Suppressor macrophage treated with lipopolysaccharide for 4 hours (primary cell): ENCODE measurements around the gene OMA1.
"Not testable (repeated sequence)": the region's sequence is repeated elsewhere in the genome, so short reads cannot be mapped to it uniquely, and the experiment has no call there.

Experiments used
- DNase-seq: peaks from one replicate; pipeline ENCODE4 v3.0.0-alpha.2; 2020

The OMA1 gene

DNA sequence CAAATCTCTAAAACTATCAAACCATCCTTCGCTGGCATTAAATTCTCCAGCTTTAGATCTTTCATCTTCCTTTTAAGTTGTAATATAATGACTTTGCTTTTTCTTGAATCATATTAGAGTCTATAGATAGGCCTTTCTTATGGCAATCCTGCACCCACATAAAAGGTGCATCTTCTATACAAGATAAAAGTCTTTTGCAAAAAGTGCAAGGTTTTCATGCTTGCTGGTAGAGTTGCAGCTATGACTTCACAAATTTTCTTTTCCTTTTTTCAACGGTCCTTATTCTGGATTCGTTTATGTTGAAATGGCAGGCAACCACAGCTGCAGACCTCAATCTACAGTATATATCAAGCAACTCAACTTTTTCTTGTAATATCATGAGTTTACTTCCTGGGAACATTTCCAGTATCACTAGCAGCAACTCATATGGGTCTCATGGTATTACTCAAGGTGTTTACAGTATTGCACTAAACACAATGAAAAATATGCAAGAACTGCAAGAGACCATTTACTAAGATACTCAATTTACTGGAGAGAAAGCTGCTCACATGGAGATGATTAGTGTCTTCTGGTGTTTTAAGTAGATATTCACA lies 22.1 kb downstream of the OMA1 start:
- peak; percentile 14 for DNase-seq

DNA sequence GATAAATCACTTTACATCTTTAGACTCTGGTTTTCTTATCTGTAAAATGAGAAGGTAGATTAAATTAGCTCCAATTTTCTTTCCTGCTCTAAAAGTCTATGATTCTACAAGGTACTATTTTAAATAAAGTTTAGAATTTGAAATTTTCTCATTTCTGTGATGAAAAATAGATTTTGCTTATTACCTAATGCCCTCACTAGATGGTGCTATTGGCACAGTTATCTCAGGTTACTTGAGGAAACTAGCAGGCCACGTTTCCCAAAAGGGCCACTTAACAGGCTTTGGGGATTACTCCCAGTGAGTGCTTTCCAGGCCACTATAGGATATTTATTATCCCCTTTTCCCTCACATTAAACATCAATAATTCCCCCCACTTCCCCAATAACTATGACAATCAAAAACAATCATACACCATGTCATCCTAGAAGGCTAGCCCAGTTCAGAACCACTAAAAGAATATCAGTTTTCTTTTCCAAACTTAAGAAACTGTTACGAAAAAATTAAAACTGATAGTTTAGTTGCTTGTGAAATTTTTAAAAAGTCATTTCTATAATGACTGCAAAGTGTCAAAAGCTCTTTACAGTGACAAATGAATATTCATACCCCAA lies 30.6 kb downstream of the OMA1 start:
- DNase-seq, result peak; percentile 84

DNA sequence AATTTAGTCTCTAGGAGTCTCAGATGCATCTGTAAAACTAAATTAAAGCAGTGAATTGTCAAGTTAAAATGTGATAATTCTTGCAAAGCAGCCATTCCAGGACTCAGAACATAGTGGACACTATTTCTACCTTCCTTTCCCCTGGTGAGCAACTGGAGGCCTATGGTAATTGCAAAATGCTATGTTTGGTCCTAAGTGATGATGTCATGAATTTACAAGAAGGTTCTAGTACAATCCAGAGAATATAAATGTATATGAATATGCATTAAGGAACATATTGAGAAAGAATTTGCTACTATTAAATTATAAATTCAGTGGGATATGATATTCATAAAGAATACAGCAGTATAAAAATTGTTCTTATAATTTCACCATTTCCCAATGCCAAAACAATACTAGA lies 32.6 kb downstream of the OMA1 start:
- no peak for DNase-seq

DNA sequence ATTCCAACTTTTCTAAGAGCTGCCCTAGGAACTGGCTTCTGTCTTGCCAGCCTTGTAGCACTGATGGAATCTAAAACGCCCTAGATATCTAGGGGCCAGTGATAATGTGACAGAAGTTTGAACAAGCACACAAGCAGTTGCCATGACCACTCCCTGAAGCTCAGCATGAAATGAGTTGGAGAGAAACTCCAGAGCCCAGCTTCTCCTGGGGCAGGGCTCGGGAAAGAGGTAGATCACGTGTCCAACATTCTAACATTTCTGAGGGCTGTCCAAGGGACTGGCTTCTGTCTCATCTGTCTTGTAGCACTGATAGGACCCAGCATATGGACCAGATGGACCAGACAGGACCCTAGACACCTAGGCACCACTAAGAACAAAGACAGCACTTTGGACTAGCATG lies 37.9 kb downstream of the OMA1 start:
- DNase-seq, result no peak

DNA sequence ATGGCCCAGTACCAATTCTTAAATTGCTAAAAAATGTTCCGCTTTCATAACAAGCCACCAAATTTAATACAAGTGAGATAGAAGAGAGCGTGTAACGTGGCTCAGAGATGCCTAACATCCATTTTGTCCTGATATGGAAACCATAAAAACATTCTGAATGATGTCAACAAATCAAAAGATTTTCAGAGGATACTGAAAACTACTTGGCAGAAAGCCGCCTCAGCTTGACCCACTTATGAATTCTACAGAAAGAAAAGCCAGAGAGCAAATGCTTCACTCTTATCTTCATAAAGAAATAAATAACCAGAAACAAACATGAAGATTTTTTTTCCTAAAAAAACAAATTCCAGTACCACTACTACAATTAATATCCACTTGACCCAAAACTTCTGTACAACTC lies 41.2 kb downstream of the OMA1 start:
- no peak for DNase-seq

DNA sequence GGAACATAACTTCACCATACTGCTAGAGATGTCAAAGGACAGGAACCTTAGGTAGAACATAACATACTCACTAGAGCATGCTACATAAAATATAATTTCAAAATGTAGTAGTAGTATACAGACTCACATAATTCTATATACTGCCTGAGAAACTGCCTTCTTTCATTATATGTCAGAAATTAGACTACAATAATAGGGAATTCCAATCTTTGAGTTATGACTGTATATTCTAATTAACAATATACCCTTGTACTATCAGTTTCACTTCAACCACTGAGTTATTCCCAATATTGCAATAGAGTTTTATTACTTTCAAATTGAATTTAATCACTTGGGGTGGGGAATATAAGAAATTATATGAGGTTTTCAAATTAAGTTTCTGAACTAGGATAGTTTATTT lies 44.0 kb downstream of the OMA1 start:
- peak; percentile 6 for DNase-seq

DNA sequence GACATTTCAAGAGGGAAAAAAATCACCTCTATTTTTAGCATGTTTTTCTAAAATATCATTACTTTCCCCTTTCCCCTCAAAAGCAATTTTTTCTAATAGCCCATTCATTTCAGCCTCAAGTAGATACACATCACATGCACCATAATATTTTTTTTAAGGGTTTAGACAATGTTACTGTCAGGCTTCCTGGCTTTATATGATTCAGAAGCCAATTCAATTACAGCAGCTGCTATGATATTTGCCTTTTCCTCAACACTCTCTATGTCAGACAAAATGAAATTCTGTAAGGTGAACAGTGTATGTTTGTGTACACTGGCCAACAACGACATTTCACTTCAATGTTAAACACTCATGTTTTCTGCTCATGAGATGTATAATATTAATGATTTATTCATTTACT lies 46.5 kb downstream of the OMA1 start:
- no peak for DNase-seq

DNA sequence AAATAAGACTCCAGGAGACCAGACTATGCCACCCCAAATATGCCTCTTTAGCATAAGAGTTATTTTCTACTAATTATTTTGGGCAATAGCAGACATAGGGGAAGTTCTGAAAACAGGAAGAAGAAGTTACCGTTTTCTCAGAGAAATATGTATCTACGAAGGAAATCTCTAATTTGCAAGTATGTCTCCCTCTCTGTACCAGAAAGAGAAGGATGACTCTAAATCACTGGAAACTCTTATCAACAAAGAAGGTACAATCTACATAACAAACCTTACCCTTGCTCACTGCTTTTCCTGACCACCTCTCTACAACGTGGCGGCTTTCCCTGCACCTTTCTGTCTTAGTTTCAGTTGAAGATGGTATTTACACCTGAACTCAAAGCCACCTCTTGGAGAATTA lies 49.0 kb downstream of the OMA1 start:
- DNase-seq, result peak; percentile 5

DNA sequence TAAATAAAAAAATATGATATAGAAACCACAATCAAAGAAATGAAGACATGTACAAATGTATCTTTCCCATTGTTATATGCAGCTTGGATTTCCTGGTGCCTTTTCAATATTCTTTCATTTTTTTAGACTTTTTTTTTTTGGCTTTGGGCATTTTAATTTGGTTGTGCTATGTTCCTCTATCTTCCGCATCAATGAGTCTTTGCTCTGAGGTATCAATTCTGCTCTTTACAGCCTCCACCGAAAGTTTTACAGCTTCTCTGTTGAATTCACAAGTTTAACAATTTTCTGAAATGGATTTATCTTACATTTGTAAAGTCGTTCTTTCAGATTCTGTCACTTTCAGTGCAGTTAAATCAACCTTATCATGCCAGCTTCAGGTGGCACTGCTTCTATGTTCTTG lies 50.5 kb downstream of the OMA1 start:
- no peak for DNase-seq

DNA sequence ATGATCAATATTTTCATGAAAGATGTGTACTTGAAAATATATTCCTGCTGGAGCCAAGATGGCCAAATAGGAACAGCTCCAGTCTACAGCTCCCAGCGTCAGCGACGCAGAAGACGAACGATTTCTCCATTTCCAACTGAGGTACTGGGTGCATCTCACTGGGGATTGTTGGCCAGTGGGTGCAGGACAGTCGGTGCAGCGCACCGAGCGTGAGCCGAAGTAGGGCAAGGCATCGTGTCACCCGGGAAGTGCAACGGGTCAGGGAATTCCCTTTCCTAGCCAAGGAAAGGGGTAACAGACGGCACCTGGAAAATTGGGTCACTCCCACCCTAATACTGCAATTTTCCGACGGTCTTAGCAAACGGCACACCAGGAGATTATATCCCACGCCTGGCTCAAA lies 57.6 kb downstream of the OMA1 start:
- DNase-seq, result not testable (repeated sequence)

DNA sequence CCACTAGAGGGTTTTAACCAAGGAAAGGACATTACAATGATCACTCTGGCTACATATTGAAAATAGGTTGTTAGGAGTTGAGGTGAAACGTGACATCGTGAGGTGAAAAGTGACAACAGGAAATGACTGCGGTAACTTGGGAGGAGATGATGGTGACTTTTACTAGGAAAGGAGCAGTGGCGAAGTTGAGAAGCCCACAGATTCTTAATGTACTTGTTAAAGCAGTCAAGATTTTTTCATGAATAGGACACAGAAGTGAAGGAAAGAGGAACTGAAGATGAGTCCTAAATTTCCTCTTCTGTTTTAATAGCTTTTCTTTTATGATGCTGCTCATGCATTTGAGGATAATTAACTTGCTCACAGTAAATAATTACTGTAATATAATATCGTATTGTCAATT lies 59.5 kb downstream of the OMA1 start:
- DNase-seq, result peak; percentile 5

DNA sequence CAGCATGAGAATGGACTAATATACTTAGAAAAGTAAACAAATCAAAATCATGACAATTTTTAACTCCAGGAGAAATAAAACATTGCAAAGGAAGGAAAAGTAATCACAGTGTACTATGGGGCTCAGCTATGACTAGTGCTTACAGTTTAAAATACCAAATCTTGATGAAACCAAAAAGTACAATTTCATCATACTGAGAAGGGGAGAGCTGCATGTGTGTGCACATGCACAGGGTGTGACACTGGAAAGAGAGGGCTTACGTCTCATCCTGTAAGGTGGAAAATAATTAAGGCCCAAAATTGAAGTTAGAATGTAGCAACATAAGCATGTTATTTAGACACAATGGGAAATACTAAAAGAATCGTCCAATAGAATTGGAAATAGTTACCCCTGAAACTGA lies 64.6 kb downstream of the OMA1 start:
- DNase-seq, result no peak

DNA sequence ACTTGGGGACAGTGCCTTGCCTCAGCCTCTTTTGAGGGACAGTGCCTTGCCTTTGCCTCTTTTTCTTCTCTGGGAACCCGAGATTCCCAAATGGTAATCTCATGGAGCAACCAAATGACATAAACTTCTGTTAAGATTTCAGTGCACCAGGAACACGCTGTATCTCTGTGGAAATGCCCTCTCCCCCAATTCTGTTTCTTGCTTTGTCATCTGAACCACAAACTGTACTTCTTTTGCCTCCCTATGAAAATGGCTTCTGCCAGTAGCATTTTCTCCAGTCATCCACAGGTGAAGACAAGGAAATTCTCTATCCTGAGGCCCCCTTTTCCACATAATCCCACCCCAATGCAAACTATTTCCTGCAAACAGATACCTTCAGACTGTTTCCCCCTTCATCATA lies 66.3 kb downstream of the OMA1 start:
- DNase-seq, result no peak

DNA sequence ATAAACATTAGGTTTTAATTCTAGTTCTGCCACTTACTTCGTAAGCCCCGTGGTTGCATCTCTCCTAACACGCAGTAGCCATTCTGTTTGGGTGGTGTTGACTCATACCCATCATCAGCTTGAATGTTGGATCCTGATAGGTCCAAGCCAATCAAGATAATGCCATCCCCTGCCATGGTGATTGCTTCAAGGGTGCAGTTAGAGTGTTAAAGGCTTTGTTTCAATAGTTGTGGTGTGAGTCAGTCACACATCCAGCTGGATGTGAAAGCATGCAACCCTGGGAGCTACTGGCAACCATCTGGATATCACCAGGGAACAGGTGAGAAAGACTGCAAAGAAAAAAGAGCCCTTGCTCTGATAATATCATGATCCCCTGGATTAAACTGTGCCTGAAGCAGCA lies 69.1 kb downstream of the OMA1 start:
- no peak for DNase-seq

DNA sequence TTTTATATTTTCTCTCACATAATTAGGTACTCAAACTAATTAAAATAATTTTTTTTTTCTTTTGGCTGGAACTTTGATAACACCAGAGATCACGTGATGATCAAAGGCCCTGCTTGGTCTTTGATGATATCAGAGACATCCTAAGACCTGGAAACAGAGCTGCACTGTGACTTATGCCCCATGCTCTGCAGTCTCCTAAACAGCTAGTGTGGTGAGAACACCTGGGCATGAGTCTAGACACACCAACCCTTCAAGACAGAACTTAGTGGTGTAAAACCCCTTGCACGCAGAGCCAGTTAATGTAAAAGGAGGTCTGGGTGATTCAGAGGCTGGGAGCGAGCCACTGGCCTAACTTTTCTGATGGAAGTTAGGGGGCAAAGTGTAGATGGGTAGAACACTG lies 70.3 kb downstream of the OMA1 start:
- no peak for DNase-seq

DNA sequence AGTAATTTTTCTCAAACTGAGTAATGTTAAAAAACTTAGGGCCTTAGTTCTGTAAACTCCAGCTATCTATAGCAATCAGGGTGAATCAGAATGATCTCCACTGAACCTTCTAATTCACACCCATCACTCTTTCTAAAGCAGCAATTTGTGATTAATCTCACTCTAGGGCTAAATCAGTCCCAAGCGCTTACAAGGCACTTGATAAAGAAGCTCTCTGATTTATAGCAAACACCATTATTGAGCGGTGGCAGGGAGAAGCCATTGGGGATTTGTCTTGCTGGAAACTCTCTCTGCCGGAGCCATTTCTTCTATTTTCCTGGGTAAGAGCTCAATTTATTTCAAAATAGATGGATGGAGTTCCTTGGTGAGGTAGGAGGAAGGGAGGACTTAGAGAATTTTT lies 77.0 kb downstream of the OMA1 start:
- no peak for DNase-seq

DNA sequence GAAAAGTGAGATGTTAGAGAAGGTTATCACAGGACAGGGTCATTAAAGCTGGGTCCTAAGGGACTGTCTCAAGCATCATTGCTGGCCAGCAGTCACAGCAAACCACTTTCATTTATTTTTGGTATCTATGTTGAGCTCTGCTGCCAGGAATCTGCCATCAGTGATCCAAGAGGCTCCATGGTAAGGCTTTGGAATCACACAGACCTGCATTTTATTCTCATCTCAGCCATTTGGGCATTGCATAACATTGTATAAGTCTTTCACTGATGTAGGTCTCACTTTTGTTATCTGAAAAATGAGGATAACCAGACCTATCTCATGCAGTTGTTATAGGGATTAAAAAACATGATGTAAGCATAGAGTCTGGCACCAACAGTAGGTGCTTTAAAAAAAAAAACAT lies 77.5 kb downstream of the OMA1 start:
- no peak for DNase-seq

DNA sequence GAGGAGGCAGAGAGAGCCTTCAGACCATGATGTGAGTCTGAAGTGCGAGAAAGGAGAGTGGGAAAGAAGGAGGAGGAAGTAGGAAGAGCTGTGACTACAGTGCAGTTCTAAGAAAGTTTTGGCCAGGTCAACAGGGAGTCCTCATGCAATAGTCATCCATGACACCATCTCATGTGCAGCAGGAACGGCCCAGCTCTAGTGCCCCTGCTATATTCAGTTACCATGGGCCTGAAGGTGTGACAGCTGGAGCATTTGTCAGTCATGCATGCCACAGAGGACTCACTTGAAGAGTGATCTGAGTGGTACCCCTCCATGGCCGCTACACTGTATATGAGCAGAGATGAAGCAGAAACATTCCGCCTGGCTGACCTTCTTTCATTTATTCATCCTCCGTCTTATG lies 77.9 kb downstream of the OMA1 start:
- DNase-seq, result no peak

DNA sequence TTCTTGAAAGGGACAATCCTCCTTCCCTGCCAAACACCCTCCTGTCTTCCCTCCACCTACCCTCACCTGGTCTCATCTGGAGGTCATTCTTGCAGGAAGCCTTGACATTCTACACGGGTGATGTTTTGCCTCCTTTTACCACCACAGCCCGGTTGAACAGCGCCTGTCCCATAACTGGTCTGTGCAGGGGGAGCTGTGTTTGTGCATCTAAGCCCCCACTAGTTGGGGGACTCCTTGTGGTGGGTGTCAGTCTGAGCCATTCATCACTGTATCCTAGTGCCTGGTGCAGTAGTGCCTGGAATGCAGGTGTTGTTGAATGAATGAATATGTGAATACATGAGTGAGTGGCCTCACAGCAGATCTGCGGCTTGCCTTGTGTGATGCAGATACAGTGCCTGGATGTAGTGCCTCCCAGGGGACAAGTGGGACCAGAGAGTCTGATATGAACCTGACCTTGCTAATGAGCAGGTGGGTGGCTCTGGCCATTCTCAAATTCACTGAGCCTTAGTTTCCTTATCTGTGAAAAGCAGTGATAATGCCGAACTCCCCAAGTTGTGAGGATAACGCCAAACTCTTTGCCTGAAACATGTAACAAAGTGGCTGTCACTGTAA lies 79.8 kb downstream of the OMA1 start:
- no peak for DNase-seq

DNA sequence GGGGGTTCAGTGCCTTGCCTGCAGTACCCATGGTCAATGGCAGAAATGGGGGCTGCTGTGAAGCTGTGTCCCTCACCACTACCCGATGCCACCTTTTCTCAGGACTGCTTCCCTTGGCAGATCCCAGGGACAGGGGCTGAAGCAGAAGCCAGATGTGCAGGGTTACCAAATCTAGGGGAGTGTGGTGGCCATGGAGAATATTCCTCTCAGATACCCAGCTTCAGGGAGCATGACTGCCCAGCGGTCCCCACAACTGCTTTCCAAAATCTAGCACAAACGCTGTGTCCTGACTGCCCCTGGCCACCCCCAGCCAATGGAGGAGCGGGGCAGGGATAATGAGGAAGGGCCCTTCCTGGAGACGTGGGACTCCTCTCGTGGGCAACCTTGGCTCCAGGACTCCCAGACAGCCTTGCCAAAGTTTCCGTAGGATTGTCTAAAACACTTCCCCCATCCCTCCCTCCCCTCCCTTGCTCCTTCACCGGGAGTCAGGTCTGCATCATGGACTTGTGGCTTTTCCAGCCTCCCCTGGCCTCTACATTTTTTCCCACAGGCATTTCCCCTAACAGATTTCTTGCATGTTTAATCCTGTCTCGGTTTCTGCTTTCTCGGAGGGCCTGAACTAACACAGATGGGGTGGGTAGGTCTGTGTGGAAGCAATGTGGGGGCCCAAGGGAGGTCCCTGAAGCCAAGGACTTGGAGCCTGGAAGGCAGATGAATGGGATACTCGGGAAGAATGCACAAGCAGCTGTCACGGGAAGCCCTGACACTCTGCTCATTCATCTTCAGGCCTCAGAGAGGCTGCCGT lies 80.5 kb downstream of the OMA1 start:
- DNase-seq, result no peak

DNA sequence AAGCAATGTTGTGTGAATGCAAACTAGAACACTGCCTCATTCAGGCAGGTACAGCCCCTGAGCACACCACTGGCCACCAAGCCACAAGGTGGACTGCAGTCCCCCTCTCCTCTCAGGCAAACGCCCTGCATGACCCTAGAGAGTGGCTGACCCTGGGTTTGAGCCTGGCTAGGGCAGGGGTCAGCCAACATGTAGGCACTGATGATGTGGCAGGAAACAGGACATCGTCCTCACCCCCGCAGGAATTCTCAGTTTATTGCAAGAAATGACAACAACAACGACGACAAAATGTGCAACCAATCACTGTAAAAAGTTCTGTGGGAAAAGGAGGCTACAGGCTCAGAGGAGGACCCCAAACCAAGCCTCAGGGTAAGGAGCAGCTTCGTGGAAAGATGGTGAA lies 81.3 kb downstream of the OMA1 start:
- no peak for DNase-seq

DNA sequence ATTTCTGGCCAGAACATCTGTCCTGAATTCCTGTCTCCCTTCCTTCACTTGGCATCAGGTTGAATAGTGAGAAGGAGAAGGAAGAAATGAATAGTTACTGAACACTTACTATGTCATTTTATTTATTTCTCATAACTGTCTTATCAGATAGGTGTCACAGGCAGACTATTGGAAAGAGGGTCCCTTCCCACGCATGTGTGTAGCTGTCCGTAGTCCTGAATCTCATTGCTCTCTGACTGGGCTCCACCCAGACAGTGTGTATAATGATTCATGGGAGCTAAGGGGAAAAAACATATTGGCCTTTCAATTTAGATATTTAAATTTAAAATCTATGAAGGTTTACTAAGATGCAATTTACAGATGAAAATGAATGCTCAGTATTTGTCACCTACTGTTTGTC lies 86.1 kb downstream of the OMA1 start:
- no peak for DNase-seq

DNA sequence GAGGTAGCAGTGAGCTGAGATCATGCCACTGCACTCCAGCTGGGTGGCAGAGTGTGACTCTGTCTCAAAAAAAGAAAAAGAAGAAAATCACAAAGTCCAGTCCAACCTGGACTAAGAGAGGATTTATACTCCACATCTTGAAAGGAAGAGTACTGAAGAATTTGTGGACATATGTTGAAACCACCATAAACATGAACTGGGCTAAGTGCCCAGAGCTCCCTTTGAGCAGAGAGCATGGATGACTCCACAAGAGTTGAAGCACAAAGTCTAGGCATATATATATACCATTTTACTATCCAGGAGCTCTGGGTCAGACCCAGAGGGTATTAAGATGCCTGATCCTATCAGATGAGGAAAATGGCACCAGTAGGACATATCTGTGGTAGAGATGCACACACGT lies 86.6 kb downstream of the OMA1 start:
- no peak for DNase-seq

DNA sequence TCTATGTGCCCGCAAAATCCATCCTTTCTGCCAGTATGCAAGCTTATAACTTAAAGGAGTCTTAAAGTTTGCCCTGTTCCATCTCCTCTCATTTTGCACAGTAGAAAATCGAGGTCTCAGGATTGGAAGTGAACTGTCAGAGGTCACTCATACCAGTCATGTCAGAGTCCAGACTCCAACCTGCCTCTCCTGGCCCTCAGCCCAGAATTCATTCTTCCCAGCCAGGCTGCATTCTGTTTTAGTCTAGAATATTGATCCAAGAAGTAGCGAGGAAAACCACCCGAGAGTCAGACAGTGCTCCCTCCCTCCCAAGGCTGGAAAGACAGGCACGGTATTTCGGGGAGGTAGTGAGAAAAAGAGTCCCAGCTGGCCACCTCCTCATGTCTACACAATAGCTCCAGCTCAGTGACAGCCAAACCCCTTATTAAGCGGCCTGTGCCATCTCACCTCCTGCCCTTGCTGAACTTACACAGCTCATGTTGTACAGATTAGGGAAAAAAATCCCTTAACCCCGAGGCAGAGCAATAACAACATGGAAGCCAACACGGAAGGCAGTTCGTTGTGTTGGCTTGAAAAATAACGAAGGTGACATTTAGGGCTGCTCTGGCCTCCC lies 89.4 kb downstream of the OMA1 start:
- DNase-seq, result no peak
